A549 (cell line): ENCODE data around the gene SYNM.

Source experiments
- SMC3 ChIP-seq: fragments of >200 bp; sonication (Bioruptor Twin); formaldehyde crosslinking; IDR thresholded peaks from 3 replicates; pipeline ENCODE4 v1.6.1; 2018; ENCODE audit warnings: inconsistent platforms
- TF ChIP-seq, protein P1 (sequence below): fragments of >200 bp; sonication (Bioruptor Twin); formaldehyde crosslinking; IDR thresholded peaks from 3 replicates; pipeline ENCODE4 v1.5.1; 2016

- no peak for TF ChIP-seq SMC3
- TF ChIP-seq, protein P1, sequence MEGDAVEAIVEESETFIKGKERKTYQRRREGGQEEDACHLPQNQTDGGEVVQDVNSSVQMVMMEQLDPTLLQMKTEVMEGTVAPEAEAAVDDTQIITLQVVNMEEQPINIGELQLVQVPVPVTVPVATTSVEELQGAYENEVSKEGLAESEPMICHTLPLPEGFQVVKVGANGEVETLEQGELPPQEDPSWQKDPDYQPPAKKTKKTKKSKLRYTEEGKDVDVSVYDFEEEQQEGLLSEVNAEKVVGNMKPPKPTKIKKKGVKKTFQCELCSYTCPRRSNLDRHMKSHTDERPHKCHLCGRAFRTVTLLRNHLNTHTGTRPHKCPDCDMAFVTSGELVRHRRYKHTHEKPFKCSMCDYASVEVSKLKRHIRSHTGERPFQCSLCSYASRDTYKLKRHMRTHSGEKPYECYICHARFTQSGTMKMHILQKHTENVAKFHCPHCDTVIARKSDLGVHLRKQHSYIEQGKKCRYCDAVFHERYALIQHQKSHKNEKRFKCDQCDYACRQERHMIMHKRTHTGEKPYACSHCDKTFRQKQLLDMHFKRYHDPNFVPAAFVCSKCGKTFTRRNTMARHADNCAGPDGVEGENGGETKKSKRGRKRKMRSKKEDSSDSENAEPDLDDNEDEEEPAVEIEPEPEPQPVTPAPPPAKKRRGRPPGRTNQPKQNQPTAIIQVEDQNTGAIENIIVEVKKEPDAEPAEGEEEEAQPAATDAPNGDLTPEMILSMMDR: no peak
Observed at GRCh38 chr15:99154271-99154670, 49.4 kb downstream of the SYNM start.
